Thyroid gland (tissue), 4 donors: ENCODE results near the gene NBAS.

Experiments used
- POLR2A ChIP-seq, 2 donors: fragments of 450-650 bp; IDR thresholded peaks; one replicate each; pipeline ENCODE4 v1.6.1; 2017; ENCODE audit warnings: antibody characterized with exemption in 2 of 2, mild to moderate bottlenecking in 2 of 2, moderate library complexity in 1 of 2
- TF ChIP-seq, protein P1 (sequence below), 6 experiments: fragments of 200-600 bp in 3 of 6; fragments of 450-650 bp in 3 of 6; sonication (generic) in 3 of 6; IDR thresholded peaks; one replicate each; pipeline ENCODE4 v1.5.1; 2016 to 2019; ENCODE audit warnings: antibody characterized with exemption in 6 of 6, mild to moderate bottlenecking in 2 of 6, inconsistent platforms in 1 of 6, moderate library complexity in 1 of 6

DNA sequence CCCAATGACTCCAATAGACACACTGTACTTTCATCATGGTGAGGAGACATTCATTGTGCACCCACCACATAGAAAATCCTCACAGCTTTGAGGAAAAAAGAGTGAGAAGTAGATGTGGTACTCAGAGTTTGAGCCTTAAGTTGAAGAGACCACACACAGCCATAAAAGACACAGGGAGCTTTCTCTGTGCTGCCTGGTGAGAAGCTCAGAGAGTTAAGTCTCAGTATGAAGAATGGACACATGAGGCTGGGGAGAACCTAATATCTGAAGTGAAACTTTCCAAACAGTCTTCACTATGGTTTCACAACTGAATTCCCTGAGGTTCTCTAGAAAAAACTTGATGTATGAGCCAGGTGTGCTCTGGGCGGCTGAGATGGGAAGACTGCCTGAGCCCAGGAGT lies 237.9 kb downstream of the NBAS start:
- TF ChIP-seq, protein P1, sequence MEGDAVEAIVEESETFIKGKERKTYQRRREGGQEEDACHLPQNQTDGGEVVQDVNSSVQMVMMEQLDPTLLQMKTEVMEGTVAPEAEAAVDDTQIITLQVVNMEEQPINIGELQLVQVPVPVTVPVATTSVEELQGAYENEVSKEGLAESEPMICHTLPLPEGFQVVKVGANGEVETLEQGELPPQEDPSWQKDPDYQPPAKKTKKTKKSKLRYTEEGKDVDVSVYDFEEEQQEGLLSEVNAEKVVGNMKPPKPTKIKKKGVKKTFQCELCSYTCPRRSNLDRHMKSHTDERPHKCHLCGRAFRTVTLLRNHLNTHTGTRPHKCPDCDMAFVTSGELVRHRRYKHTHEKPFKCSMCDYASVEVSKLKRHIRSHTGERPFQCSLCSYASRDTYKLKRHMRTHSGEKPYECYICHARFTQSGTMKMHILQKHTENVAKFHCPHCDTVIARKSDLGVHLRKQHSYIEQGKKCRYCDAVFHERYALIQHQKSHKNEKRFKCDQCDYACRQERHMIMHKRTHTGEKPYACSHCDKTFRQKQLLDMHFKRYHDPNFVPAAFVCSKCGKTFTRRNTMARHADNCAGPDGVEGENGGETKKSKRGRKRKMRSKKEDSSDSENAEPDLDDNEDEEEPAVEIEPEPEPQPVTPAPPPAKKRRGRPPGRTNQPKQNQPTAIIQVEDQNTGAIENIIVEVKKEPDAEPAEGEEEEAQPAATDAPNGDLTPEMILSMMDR (IDR thresholded peaks at IDR 0.05), result no peak
- no peak for TF ChIP-seq POLR2A (IDR thresholded peaks at IDR 0.05)
